Ovary (tissue), 9 donors: ENCODE measurements around the gene EEF2K. TPM values are rescaled to one million over a fixed set of nuclear protein-coding genes. Genes with fewer than 3 reads are reported as not detected.

Experiments used
- DNase-seq, 5 donors: peaks; one replicate each; pipeline ENCODE4 v3.0.0-alpha.2; 2019 to 2020
- H3K27ac ChIP-seq, 2 donors: fragments of 200-600 bp; one replicate each; pipeline versions ENCODE4 v1.5.1 to v1.8.0; 2019 to 2022
- H3K27me3 ChIP-seq: fragments of 200-600 bp; one replicate; pipeline ENCODE4 v1.8.0; 2022
- H3K36me3 ChIP-seq: fragments of 200-600 bp; sonication (generic); one replicate; pipeline ENCODE4 v1.5.1; 2019
- H3K4me1 ChIP-seq: one replicate; pipeline ENCODE4 v1.8.1; 2013; ENCODE audit warnings: mild to moderate bottlenecking, moderate library complexity; ENCODE audit not compliant: insufficient read depth
- H3K4me3 ChIP-seq: fragments of 200-600 bp; sonication (generic); one replicate; pipeline ENCODE4 v1.5.1; 2017
- H3K9me3 ChIP-seq, 2 donors: fragments of 200-600 bp in 1 of 2; sonication (generic) in 1 of 2; one replicate each; pipeline versions ENCODE4 v1.5.1 to v1.8.1; 2013 to 2019; ENCODE audit warnings: mild to moderate bottlenecking in 1 of 2, moderate library complexity in 1 of 2
- EP300 ChIP-seq: sonication (generic); formaldehyde crosslinking; IDR thresholded peaks from one replicate; pipeline ENCODE4 v1.6.1; 2017; ENCODE audit warnings: antibody characterized with exemption
- POLR2A ChIP-seq: fragments of 450-650 bp; IDR thresholded peaks from one replicate; pipeline ENCODE4 v1.6.1; 2017; ENCODE audit warnings: antibody characterized with exemption, mild to moderate bottlenecking, moderate library complexity
- WGBS, 3 donors: extraction: QIAGEN DNeasy Blood & Tissue Kit in 1 of 3; methylation state at CpG; one replicate each; pipeline versions ENCODE4 v1.1.5 to v1.1.7; 2013 to 2017; 5-methylcytosine and 5-hydroxymethylcytosine counted together
- intact Hi-C, 4 donors: fragments of 100-400 bp; cut with DNase I; formaldehyde crosslinking; loops; one replicate each; pipeline versions ENCODE4 v1.11.0 to v1.15.1; 2022 to 2023
- polyA plus RNA-seq, 2 donors: library from polyadenylated mRNA; stranded (reverse); fragments of 200-250 nt in 1 of 2; fragments of 350-450 nt in 1 of 2; fragmentation: Illumina TruSeq in 1 of 2; extraction: RNeasy Lipid Tissue Mini Kit (QIAGEN cat#74804) in 1 of 2; gene quantifications; one replicate each; pipeline ENCODE4 v1.2.3, GENCODE V29; 2013 to 2014
- total RNA-seq, 7 donors: library from RNA; depleted of rRNA in 2 of 7; stranded (reverse); fragments of >200 nt in 2 of 7; fragmentation: NEBNext Ultra II Directional in 3 of 7; extraction: Animal tissue kit (Norgen Biotek cat#: 25700) in 3 of 7; gene quantifications; one replicate each; pipeline versions ENCODE4 v1.1.0 to v1.2.4, GENCODE V29; 2016 to 2023
- TF ChIP-seq, protein P1 (sequence below), 3 donors: fragments of 450-650 bp in 2 of 3; fragments of 200-600 bp in 1 of 3; IDR thresholded peaks; one replicate each; pipeline versions ENCODE4 v1.5.1 to v1.8.0; 2016 to 2022; ENCODE audit warnings: antibody characterized with exemption in 3 of 3, mild to moderate bottlenecking in 1 of 3
- donor health status: DM: no; HTN: no; CAD: no; lungs with moderate emphysema.
- donor health status: DM: no; HTN: no; CAD: no.
- donor health status: Bipolar disorder and iron deficiency.
- donor health status: DM: yes; HTN: yes; CAD: no.
- donor health status: DM: no; HTN: no; CAD: no.
- donor health status: DM: yes; HTN: yes; CAD: no.

Gene EEF2K
- total and polyA plus RNA-seq, 9 donors = 8.1 to 37.6 (median 26.0) TPM

DNA sequence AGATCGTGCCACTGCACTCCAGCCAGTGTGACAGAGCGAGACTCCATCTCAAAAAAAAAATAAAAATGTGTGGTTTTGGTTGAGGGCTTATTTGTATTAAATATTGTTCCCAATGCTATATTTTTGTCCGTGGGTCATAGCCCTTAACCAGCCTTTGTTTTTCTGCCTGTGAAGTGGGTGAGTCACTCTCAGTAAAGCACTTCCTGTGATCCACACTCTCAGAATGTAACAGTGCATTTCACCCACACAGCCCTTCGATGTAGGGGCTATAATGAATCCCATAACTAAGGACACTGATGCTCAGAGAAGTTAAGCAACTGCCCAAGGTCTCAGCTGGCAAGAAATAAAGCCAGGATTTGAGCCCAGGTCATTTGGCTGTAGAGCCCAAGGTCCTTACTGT is 56.4 kb downstream of the EEF2K start:
- no peaks in the 10 kb centered on the region for H3K27me3 ChIP-seq
- TF ChIP-seq, protein P1, sequence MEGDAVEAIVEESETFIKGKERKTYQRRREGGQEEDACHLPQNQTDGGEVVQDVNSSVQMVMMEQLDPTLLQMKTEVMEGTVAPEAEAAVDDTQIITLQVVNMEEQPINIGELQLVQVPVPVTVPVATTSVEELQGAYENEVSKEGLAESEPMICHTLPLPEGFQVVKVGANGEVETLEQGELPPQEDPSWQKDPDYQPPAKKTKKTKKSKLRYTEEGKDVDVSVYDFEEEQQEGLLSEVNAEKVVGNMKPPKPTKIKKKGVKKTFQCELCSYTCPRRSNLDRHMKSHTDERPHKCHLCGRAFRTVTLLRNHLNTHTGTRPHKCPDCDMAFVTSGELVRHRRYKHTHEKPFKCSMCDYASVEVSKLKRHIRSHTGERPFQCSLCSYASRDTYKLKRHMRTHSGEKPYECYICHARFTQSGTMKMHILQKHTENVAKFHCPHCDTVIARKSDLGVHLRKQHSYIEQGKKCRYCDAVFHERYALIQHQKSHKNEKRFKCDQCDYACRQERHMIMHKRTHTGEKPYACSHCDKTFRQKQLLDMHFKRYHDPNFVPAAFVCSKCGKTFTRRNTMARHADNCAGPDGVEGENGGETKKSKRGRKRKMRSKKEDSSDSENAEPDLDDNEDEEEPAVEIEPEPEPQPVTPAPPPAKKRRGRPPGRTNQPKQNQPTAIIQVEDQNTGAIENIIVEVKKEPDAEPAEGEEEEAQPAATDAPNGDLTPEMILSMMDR (IDR thresholded peaks at IDR 0.05) = no peak
- no peak for TF ChIP-seq POLR2A
- no peak for TF ChIP-seq EP300
- no peak overlapping the region for H3K27ac ChIP-seq
- intact Hi-C loops = no loop called here
- WGBS, 3 donors = 61 to 92% (median 68%) methylated on average over 4 of the region's 4 CpGs
- H3K36me3 ChIP-seq = no peaks in the 10 kb centered on the region
- no peak for DNase-seq
- no peaks in the 10 kb centered on the region for H3K9me3 ChIP-seq
- H3K4me1 ChIP-seq = no peaks in the 10 kb centered on the region
- H3K4me3 ChIP-seq = no peak overlapping the region

DNA sequence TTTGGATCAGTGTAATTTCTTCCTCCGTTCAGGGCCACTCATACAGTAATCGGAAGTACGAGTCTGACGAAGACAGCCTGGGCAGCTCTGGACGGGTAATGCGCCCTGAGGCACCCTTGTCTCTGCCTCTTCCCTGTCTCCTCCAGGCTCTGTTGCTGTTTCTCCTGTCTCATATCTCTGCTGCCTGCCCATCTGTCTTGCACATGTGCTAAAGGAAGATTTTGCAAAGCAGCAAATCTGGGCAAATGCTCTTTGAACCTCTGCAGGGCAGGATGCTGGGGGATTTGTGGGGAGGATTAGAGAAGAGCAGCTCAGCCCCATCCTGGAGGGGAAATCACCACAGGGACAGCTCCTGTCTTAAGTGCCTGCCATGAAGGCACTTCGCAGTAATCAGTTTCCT is 58.7 kb downstream of the EEF2K start:
- Histone ChIP-seq H3K27ac (no peak overlapping the region), H3K4me1 (no peaks in the 10 kb centered on the region), H3K27me3 (no peaks in the 10 kb centered on the region), H3K36me3 (no peaks in the 10 kb centered on the region), H3K9me3 (no peaks in the 10 kb centered on the region), H3K4me3 (no peak overlapping the region)
- intact Hi-C loops = no loop called here
- no peak for DNase-seq
- 87 to 91% (median 89%) methylated on average over 7 of the region's 7 CpGs for WGBS, 3 donors
- TF ChIP-seq POLR2A = no peak
- TF ChIP-seq, protein P1 (IDR thresholded peaks at IDR 0.05) = no peak
- no peak for TF ChIP-seq EP300

DNA sequence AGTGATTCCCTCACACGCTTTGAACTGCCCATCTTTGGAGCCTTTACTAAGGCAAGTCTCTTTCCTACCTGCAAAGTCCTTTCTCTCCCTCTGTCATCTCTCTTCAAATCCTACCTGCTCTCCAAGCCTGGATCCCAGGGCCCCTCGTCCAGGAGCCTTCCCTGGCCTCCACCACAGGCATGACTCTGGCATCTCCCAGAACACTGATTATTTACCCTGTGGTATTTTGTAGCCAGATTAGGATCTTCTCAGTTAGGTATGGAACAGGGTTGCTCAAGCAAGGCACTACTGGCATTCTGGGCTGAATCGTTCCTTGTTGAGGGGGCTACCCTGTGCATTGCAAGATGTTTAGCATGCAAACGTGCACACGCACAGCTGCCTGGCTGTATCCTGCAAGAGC is 59.3 kb downstream of the EEF2K start:
- no peak overlapping the region for H3K4me3 ChIP-seq
- H3K27me3 ChIP-seq = no peaks in the 10 kb centered on the region
- WGBS, 3 donors = 90% methylated on average over 5 of the region's 5 CpGs
- DNase-seq = no peak
- H3K36me3 ChIP-seq = no peaks in the 10 kb centered on the region
- H3K27ac ChIP-seq = no peak overlapping the region
- no peaks in the 10 kb centered on the region for H3K9me3 ChIP-seq
- TF ChIP-seq, protein P1 (IDR thresholded peaks at IDR 0.05) = no peak
- no peak for TF ChIP-seq EP300
- TF ChIP-seq POLR2A = no peak
- intact Hi-C loops = no loop called here
- H3K4me1 ChIP-seq = no peaks in the 10 kb centered on the region

DNA sequence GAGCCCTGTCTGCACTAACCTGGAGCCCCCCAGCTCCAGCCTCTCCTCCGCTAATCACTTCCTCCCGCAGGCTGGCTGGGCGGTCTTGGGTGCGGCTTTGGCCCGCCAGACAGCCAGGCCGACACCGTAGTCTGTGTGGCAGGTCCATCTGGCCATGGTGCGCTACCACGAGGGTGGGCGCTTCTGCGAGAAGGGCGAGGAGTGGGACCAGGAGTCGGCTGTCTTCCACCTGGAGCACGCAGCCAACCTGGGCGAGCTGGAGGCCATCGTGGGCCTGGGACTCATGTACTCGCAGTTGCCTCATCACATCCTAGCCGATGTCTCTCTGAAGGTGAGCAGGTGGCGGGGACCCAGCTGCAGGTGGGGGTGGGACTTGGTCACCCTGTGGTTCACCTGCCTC is 60.5 kb downstream of the EEF2K start:
- no peaks in the 10 kb centered on the region for H3K4me1 ChIP-seq
- H3K4me3 ChIP-seq = no peak overlapping the region
- intact Hi-C loops = no loop called here
- H3K36me3 ChIP-seq = no peaks in the 10 kb centered on the region
- no peaks in the 10 kb centered on the region for H3K9me3 ChIP-seq
- H3K27me3 ChIP-seq = no peaks in the 10 kb centered on the region
- WGBS, 3 donors = 92 to 98% (median 95%) methylated on average over 16 to 19 of the region's 19 CpGs
- no peak overlapping the region for H3K27ac ChIP-seq
- DNase-seq = no peak
- TF ChIP-seq POLR2A (no peak), EP300 (no peak)
- TF ChIP-seq, protein P1 (IDR thresholded peaks at IDR 0.05) = no peak

DNA sequence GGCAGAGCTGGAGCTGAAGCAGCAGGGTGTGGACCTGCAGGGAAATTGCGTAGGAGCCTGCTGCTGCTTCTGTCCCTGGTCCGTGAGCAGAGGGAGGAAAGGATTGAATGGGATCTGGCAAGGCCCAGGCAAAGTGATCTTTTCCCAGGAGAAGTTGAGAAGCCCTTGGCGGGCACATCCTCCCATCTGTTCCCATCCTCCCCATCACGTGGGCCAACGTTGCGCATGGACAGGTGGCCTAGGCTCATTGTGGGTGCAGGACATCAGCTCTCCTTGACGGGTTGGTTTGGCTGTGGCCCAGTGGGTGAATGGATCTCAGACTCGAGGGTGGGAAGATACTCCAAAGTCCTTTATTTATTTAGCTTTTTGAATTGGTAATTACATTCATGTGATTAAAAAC is 61.7 kb downstream of the EEF2K start:
- no peak overlapping the region for H3K27ac ChIP-seq
- no peak for DNase-seq
- H3K4me1 ChIP-seq = peaks cover 3% of the 10 kb centered on the region
- no peak overlapping the region for H3K4me3 ChIP-seq
- H3K27me3 ChIP-seq = no peaks in the 10 kb centered on the region
- intact Hi-C loops = no loop called here
- no peaks in the 10 kb centered on the region for H3K9me3 ChIP-seq
- TF ChIP-seq EP300 (no peak), POLR2A (no peak)
- TF ChIP-seq, protein P1 (IDR thresholded peaks at IDR 0.05) = no peak
- WGBS, 3 donors = 78 to 83% (median 81%) methylated on average over 8 of the region's 8 CpGs
- no peaks in the 10 kb centered on the region for H3K36me3 ChIP-seq
